GM18873 (cell line): ENCODE measurements around the gene TH.

Experiments
- ATAC-seq: cut with Tn5 transposase; IDR thresholded peaks from one replicate; pipeline ENCODE4 v1.9.1; 2021; ENCODE audit warnings: mild to moderate bottlenecking, moderate library complexity, moderate number of reproducible peaks; ENCODE audit not compliant: unreplicated experiment, low FRiP score

Gene TH

DNA sequence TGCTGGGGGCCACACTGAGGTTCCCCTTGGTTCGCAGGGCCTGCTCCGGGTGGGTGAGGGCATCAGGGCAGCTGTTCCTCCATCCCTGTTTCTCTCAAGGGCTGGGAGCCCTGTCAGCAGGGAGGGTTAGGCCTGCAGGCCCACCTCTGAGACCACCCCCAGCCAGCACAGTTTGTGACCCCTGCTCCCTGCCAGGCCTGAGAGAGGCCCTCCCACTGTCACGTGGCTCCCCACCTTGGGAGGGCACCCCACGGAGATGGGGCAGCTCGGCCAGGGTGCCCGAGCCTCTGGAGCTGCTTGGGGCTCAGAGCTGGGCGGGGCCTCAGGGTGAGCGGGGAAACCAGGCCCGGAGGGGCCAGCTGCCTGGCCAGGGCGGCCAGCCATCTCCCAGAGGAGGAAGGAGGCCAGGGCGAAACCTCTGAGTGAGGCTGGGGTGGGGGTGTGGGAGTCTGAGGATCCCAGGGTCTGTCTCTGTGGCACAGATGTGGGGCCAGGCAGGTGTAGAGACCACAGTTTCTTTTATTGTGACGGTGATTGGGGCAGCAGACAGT lies 8.1 kb downstream of the TH start:
- no peak for ATAC-seq

DNA sequence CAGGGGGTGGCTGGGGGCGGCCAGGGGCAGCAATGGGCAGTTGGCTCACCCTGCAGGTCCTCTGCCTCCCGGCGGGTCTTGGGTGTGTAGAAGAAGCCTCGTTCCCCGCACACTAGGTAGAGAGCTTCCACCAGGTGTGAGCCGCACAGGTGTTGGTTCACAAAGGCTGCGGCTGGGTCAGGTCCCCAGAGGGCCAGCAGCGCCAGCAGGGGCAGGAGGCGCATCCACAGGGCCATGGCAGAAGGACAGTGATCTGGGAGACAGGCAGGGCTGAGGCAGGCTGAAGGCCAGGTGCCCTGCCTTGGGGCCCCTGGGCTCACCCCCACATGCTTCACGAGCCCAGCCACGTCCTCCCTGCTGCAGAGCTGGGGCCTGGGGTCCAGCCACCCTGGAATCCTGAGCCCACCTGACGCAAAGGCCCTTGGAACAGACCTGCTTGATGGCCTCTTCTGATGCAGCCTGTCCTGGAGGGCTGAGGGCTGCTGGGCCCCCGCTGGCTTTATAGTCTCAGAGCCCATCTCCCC lies 10.8 kb downstream of the TH start, which contains the start of gene INS:
TSS of gene INS (minus strand) at position 474 of the 524 bp plus-strand sequence. CDS start at position 236, 238 bp downstream.
- no peak for ATAC-seq

DNA sequence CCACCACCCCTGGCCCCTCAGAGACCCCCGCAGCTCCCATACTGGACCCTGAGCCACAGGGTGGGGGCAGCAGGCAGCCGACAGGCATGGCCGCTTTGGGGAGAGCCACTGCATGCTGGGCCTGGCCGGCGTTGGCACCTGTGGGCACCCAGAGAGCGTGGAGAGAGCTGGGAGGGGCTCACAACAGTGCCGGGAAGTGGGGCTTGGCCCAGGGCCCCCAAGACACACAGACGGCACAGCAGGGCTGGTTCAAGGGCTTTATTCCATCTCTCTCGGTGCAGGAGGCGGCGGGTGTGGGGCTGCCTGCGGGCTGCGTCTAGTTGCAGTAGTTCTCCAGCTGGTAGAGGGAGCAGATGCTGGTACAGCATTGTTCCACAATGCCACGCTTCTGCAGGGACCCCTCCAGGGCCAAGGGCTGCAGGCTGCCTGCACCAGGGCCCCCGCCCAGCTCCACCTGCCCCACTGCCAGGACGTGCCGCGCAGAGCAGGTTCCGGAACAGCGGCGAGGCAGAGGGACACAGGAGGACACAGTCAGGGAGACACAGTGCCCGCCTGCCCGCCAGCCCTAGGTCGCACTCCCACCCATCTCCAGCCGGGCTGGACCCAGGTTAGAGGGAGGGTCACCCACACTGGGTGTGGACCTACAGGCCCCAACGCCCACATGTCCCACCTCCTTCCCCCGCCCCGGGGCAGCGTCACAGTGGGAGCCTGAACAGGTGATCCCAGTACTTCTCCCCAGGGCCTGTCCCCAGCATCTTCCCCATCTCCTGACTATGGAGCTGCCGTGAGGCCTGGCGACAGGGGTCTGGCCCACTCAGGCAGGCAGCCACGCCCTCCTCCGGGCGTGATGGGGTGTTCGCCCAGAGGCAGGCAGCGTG lies 11.8 kb downstream of the TH start:
- ATAC-seq = no peak

DNA sequence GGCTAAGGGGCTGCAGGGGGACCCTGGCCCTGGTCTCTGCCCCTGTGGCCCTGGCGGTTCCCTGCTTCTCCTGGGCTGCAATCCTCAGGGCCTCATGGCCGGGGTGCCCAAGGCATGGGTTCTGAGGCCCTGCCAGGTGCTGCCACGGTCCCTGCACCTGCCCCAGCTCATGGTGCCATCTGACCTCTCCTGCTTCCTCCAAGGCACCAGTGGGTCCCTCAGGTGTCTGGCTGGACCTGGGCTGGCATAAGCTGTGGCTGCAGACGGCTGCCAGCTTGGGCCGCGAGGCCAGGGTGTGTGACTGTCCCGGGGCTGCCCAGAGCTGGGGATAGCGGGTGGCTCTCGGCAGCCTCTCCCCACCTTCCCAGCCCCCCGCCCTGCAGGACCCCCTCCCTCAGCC lies 12.6 kb downstream of the TH start:
- ATAC-seq = no peak

DNA sequence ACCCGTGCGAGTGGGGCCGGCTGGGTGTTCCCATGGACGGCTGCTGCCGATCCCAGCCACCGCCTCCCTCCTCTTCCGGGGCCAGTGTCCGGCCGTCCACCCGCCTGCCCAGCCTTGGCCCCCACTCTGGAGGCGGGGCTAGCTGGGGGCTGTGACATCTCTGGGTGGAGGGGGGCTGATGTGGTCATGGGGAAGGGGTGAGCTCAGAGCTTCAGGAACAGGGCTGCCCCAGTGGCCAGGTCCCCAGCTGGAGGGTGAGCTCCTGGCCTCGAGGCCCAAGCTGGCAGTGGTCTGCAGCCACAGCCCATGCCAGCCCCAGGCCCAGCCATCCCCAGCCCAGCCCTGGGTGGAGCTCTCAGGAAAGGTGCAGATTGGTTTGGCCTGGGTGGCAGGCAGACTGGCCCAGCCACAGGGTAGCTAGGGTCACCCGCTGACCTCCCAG lies 13.3 kb downstream of the TH start:
- no peak for ATAC-seq

DNA sequence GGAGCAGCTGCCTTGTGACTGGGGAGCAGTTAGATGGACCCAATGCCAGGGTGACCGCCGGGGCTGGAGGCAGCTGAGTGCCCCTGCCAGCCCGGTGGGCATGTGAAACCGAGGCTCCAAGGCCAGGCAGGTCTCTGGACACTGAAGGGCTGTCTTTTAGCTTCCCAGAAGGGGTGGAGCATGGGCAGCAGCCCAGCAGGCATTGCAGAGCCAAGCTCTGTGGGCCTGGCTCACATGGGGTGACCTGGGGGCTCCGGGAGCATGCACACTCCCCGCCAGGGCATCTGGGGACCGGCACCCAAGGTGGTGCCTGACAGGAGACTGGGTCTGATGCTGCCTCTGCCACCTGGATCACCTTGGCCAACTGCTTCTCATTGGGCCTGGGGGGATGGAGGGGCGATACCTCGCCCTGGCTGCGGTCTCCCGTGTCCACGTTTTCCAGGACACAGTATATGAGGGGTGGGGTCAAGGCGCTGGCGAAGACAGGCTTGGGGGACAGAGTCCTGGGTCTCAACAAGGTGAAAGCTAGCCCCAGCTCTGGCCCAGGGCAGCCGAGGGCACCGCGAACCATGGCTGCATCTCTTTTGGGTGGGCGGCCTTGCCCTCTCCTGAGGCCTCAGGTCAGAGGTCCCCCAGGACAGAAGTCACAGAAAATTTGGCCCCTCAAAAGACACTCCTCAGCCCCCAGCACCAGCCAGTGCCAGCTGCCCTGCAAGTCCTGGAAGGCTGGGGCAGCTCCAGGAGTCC lies 14.1 kb downstream of the TH start:
- no peak for ATAC-seq

DNA sequence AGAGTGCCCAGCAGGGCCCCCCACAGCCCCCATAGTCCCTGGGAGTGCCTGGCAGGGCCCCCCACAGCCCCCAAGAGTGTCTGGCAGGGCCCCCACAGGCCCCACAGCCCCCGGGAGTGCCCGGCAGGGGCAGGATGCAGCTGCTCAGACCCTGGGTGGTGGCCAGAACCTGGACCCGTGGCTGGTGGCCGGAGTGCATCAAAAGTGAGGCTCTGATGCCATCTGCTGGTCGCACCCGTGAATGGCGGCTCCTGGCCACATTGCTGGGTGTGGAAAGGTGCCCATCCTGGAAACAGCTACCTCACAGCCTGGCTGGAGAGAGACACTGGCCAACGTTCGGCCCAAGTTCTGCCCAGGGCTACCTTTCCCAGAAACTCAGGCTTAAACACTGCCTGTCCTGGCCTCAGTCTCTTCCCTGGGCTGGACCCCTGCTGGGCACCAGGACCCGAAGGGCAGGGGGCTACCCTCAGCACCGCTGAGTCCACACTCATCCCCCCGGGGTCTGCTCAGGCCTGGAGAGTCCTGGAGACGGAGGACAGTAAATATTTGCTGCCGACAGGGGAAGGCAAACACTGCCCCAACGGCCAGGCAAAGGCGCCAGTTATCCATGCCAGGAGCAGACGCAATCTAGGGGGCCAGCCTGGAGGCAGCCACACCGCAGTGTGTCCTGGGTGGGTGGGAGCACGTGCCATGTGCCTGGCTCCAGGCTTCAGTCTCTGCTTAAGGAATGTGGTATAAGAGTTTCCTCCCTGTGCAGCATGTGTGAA lies 15.0 kb downstream of the TH start:
- no peak for ATAC-seq

DNA sequence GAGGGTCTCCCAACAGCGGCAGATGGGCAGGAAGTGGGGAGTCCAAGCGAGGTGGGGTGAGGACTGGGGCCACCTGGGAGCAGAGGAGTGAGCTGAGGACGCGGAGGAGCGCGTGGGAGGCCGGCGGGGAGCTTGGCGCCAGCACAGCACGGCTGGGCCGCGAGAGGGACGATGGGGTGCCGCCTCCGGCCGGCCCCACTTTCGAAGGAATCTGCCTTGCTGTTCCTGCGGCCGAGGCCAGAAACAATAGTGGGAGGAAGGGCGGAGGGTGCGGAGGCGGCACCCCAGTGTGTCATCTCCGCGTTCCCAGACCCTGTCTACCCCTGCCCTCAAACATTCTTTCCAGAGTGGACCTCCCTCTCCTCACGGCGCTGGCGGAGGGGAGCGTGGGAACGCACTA lies 16.1 kb downstream of the TH start:
- ATAC-seq = no peak

DNA sequence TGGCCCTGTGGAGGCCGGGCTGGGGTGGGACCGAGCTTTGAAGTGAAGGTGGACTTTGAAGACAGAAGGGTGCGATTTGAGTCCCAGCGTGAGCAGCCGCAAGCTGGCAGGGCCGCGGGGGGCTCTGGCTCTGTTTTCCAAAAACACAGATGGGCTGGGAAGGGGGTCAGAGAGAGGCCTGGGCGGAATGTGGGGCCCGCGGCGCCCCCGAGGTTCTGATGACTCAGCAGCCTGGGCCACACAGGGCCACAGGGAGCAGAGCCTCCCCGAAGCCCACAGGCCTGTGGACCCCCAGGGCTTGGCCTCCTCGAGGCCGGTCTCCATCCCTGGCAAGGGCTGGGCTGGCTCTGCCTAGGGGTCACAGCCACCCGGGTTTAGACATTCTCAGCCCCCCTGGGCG lies 16.7 kb downstream of the TH start:
- no peak for ATAC-seq

DNA sequence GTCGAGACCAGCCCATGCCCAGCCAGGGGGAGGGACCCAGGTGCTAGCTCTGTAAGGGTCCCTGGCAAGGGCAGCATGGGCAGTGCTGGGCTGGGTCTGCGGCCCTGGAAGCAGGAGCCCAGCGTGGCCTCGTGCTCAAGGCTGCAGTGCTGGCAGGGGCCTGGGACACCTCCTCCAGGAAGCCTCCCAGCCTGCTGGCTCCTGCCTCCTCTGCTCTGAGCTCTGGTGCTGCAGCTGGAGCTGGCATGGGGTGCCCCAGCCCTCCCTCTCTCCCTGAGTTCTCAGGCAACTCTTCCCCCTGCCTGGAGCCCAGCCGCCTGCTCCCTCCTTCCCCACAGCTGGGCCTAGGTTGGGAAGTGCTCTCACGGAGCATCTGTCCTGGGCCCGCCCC lies 17.4 kb downstream of the TH start:
- no peak for ATAC-seq

DNA sequence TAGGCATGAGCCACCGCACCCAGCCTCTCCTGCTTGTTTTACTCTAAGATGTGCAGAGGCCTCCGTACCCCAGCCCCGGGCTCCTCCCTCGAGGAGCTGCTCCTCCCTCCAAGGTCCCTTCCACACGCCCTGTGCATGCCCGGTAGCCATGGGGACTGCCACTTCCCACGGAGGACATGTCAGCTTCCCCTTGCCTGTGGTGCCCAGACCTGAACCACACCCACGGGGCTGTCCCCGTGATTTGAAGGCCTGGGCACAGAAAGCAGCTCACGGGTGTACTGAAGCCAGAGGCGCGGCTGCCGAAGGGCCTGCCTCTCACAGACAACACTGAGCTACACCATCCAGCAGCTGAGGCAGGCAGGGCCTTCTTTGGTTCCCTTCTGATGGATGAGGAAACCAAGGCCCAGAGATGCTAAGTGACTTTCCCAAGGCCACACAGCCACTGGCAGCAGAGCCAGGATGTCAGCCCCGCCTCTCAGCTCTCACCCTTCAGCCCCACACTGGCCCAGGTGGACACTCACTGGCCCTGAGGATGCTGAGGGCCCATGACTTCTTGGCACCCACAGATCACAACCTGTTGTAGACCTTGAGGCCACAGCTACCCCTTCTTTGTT lies 17.9 kb downstream of the TH start:
- ATAC-seq = no peak

DNA sequence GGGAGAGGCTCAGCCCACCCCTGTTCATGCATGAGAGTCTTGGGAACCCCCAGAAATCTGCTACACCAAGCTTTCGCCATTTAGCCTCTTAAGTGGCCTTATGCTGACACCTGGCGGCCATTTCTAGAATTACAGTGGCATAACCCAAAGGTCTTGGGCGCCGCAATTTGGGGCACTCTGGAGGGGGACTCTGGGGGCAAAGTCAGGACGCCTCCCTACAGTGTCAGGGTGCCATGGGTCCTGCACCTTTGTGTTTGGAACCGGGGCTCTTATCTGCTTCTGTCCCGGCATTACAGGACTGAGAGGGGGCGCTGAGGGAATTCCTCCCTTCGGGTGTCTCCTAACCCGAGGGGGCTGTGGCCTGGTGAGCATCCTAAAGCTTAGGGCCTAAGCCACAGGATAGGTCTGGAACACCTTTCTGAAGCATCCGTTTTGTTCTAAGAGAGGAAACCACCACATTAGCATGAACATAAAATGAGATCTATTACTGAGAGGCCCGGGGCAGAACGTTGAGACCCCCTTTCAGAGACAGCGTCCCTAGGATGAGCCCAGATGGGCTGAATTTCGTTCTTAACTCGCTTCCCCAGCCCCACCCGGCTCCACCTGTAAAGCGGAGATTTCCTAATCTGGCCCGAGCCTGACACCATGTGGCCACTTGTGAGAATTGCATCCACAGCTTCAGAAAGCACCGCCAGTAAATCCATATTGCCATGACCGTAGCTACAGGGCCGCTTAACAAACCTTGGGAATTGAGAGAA lies 19.9 kb downstream of the TH start:
- no peak for ATAC-seq

DNA sequence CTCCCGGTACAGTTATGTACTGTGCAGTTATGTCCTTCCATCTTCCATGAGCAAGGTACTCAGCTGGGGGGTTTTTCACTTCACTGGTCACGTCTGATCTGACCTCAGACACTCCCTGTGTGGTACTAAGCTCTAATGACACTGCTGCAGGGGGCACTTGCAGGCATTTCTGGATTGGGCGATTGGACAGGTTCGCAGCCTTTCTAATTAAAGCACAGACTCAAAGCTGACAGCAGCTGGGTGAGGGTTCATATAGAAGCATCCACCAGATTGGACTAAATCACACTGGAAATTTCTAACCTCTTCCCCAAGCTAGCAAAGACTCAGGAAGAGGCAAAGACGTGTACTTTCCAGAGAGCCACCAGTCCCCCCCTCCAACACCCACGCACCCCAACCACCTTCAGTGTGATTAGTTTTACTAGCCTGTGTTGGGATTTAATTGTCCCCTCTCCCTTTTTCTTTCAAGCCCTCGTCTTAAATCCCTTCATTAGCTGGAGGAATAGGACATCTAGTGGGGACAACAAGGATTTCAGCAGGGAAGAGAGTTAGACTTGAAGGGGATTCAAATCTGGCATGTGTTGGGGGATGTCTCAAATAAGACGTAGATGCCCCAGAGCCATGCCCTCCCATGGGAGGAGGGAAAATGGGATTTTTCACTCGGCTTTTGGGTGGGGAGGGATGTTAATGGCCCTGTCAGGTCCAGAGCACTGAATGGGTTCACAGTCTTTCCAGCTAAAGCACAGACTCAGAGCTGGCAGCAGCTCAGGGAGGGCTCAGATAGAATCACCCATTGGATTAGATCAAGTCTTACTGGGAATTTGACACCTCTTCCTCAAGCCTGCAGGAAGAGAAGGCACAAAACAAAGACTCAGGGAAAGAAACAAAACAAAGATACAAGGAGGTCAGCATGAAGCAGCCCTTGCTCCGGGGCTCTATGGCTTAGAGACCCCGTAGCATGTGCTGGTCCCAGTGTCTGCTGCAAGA lies 21.5 kb downstream of the TH start:
- ATAC-seq = no peak

DNA sequence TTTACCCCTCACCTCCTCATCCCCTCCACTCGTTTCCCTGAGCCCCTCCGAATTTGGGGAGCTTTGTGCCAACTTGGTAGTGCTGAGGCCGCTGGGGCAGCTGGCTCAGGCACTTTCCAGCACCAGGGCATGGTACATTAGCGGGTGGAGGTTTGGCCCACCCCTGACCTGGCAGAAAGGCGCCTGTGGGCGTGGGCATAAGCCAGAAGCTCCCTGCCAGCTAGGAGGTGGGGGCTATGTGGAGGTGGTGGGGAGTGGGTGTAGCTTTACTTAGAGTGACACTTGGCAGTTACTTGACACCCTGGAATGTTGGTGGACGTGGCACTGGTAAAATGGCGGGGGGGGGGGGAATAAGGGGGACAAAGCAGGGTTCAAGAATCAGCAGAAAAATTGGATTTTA lies 22.2 kb downstream of the TH start:
- ATAC-seq = no peak

DNA sequence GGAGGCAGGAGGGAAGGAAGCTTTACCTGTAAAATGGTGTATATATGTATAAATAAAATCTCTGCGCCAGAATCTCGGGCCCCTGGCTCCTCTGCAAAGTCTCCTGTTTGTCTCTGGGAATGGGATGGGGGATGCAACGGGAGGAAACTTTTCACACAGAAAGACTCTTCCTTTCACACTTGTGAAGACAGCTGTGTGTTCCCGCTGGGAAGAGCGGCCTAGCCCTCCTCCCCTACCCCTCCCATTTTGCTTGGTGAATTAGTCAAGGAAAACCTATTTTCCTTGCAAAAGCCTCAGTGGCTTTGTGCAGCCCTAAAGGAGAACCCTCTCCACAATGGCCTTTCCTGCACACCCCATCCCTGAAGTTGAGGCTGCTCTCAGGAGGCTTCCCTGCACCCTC lies 23.0 kb downstream of the TH start:
- no peak for ATAC-seq

DNA sequence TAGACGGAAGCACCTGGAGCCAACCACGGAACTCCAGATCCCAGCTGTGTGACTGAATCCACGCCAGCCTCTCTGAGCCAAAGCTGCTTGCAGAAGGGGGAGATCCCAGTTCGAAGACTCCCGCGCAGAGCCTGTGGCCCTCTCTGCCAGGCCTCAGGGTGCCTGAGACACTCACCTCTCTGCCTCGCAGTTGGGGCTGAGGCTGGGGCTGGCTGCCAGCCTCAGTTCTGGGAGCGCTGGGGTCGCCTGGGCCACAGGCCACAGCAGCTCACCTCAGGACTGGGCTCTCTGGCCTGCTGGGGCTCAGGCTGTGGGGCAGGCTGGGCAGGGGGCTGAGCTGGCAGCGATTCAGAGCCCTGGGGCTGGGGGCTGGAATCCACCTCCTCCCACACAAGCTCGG lies 24.2 kb downstream of the TH start:
- no peak for ATAC-seq

DNA sequence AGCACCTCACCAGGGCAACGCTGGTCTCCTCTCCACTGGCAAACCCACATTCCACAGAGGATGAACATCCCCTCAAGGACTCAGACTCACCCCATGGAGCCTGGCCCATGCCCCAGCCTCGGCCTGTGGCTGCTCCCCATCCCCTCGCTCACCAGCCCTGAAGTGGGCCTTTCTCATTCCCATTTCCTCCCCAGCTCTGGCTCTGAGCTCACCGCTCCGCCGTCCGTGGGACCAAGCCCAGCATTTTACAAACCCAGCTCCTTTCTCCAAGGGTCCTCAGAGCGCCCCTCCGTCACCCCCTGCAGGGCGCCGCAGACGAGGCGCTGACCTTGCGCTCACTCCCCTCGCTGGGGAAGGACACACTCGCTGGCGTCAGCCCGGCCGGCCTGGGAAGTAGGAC lies 25.6 kb downstream of the TH start:
- no peak for ATAC-seq

DNA sequence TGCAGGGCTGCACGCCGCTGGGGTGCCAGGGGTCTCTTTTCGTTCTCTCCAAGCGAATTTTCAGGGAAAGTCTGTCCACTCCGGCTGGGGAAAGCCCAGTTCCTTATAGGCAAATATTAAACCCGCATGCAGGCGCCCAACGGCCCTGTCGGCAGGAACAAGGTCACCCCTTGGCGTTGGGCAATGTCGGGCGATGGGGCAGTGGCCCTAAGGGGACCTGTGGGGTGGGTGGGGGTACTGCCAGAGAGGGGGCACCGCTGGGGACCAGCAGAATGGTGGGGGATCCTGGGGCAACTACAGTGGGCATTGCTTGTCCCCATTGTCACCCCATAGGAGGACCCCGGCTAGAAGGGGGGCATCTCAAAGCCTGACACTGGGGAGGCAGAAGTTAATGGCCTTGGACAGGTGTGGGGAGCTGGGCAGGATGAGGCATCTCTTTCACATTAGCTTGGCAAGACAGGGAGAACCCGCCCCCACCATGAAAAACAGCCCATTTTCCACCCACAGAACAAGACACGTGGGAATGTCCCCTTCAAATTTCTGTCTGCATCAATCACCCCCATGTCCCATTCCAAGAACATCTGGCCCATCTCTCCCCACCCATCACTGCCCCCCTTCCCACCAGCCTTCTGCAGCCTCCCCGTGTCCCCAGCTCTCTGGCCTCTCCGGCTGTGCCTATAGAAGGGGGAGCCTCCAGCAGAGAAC lies 26.9 kb downstream of the TH start:
- ATAC-seq = no peak
